SKM-1 (cell line): ENCODE results near the gene SLC37A1.

Experiments
- DNase-seq: peaks from one replicate; lab custom pipeline; 2025; ENCODE audit not compliant: unreplicated experiment; lab: John Stamatoyannopoulos, UW

SLC37A1 gene

DNA sequence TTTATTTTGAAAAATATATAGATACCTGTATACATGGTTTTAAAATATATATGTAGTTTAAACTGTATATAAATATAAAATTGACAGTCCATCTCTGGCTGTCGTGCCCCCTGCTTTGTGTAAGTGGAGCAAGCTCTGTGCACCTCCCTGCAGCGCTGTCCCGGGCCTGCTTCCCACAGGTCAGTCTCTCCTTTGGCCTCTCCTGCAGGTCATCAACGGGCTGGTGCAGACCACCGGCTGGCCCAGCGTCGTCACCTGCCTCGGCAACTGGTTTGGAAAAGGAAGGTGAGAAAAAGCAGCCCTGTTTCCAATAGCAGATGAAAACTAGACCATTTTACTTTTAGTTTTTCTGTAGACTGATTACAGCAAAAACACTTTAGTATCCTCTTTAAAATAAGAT is 28.5 kb downstream of the SLC37A1 start:
- no peak for DNase-seq

DNA sequence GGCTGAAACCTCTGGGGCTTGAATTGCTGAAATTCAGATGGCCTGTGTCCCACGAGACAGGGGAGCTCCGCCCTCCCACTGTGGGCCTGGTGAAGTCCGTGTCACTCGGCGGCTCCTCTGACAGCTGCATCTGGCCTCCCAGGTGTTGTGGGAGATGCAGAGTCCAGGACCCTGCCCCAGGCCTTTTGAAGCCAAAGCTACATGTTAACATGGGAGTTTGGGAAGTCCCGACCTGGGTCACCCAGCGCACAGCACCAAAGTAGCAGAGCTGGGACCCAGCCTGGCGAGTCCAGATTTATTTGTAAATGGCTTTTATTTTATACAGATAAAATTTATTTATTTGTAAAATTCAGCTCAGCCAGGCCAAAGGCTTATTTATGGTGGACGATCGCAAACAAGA is 28.9 kb downstream of the SLC37A1 start:
- DNase-seq: no peak

DNA sequence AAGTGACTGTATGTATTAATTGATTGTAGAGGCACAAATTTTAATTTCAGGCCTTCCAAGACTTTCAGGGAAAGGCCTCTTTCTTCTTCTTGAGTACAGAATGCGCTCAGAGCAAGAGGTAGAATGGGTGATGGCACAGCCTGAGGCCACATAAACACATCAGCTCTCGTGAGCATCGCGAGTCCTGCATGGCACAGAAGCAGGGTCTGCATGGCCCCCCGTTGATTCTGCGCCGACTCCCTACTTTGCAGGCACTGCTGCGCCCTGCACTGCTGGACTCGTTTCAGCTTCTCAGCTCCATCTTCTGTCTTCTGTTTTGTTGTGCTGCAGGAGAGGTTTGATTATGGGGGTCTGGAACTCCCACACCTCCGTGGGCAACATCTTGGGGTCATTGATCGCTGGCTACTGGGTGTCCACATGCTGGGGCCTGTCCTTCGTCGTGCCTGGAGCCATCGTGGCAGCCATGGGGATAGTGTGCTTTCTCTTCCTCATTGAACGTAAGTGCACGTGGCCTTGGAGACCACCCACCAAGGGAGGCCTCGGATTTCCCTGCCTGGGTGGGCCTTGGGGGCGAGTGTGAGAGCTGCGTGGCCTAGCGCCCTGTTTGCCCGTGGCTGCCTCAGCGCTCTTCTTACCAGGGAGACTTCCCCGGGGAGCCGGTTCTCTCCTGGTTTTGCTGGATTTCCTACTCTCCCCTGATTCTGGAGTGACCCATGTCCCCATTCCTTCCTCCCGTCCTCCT is 29.6 kb downstream of the SLC37A1 start:
- DNase-seq: no peak

GRCh38 chr21:42544544-42544943 is 30.9 kb downstream of the SLC37A1 start:
- no peak for DNase-seq

- DNase-seq: no peak
Measured at GRCh38 chr21:42545317-42545716, 31.7 kb downstream of the SLC37A1 start.

DNA sequence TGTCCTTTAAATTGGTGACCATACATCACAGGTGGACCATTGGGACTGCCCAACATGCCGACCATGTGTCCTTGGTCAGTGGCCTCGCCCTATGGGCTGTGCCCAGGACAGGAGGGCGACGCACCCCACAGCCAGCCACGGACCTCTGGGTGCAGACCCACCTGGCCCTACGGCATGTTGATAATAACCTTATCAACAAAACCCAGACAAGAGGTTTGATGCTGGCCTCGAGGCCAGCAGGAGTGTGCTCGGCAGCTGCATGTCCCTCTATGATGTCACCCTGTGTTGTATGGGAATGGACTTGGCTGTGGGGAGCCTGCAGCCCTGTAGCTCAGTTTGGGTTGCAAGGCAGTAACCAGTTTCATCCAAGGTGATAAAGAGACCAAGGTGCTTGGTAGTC is 32.1 kb downstream of the SLC37A1 start:
- DNase-seq: no peak

DNA sequence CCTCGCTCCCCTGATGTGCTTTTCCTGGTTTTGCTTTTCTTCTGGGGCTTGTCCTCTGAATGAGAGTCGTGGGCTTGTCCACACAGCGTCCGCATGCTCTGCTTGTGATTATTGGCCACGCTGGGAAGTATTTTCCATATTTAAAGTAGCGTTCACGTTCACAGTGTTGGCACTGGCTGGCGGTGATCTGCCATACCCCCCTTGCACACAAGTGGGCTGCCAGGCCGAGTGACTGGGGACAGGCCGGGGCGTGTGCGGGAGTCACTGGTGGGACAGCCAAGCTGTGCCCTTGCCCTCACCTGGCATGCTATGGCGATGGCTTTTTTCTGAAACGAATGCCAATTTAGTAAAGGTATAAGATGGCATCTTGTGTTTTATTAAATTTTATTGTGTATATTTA is 32.8 kb downstream of the SLC37A1 start:
- DNase-seq: no peak

DNA sequence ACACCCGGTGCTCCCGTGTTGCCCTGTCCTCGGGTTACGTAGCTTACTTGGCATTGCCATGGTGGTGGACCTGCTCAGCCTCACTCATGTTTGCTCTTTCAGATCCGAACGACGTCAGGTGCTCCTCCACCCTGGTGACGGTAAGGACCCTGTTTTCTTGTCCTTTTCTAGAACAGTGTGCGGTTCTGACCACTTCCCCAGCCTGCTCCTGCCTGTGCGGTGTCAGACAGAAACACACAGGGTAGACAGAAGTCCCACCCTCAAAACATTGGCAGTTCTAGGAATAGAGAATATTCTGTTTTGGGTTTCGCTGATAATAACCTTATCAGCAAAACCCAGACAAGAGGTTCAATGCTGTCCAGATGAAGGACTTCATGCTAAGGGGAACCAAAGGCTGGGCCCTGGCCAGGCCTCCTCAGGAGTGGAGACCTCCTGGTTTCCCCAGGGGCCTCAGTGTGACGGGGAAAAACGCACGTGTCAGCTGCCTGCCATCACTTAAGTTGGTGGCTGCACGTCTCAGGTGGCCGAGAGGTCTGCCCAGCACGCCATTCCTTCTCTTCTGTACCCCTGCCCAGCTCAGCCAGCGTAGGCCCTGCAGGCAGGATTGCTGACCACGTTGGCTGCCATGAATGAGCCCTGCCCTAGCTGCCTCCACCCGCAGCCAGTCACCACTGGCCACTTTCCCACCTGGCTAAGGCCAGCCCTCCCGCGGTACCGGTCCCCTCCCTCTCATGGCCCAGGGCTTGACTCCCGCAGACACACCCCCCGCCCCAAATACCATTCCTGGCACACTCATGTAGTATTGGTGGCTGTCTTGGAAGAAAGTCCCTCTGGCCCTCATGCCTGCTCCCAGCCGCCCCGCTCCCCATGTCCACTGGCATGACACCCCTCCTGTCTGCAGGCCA is 33.6 kb downstream of the SLC37A1 start:
- DNase-seq: no peak

DNA sequence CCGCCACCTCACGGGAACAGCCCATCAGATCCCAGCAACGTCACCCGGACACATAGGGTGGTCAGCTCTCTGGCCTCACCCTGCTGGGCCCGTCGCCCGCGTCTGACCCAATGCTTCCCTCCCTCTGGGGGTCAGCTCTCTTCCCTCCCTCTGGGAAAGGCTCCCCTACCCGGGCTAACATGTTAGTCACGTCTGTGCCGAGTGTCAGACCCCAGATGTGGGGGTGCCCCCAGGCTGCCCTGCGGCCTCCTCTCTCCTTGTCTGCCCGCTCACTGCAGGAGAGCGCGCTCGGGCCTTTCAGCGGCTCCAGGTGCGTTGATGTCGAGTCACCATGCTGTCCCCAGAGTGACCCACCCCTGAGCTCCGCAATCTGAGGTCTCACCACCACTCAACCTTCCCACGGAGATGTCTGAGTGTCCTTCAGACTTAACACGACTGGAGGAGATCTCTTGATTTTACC is 34.3 kb downstream of the SLC37A1 start:
- no peak for DNase-seq

DNA sequence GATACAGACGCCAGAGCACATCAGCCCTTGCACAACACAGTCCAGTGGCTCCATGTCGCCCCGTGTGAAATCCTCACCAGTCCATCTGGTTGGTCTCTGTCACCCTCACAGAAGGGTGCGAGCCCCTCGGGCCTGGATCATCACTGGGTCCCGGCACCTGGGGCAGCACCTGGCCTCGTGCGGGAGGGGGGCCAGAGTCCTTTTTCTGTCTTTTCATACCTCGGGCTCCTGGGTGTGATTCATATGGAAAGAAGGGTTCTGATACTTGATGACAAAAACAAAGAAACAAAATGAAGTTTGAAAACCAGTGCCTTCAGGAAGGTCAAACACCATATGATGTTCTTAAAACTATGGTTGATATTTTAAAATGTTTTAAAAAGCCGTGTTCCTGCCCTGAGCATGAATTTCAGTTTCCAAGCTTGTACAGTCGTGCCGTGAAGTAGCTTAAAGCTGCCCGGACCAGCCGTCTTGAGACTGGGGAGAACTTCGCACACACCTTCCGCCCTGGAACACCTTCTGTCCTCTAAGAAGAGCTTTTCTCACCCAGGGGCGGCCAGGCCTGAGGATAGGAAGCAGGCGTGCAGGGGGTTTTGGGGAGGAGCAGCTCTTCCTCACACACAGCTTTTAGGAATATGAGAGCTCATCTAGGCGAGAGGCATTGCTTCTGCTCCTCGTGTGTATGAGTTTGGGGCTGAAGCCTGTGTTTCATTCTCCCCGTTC is 35.2 kb downstream of the SLC37A1 start:
- DNase-seq: no peak

- DNase-seq: no peak
Measured at GRCh38 chr21:42550817-42551216, 37.2 kb downstream of the SLC37A1 start.

DNA sequence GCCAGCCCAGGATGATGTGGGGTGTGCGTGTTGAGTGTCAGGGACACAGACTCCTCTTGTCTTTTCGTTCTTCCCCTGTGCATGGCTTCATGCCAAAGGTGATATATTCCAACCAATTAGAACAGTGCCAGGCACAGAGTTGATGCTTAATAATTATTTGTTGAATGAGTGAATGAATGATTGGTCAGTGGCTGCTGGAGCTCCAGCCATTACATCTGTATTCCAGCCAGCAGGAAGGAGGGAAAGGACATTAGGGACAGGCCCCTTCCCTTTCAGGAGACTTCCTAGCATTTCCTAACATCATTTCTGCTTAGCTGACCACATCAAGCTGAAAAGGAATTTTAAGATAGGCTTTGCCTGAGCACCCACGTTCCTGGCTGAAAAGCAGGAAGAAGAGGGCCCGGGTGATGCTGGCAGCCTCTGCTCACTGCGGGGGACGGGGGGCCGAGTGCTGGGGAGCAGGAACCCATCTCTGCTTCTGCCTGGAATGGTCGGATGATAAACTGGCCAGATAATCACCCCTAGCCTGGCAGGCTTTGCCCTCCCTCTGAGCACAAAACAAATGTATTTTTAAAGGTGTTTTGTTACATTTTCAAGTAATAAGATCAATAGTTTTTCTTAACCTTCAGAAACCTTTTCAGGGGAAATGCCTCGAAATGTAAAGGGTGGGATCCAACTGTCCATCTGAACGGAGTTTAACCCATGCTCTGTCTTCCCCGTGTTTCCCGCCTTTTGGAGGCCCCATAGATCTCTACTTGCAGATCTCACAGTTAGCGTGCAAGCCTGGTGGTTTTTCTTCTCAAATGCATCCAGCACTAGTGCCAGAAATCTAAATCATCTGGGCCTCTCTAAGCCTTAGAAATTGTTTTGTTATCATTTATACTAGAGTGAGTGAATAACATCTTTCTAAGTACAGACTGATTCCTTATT is 39.0 kb downstream of the SLC37A1 start:
- no peak for DNase-seq

- DNase-seq: no peak
Measured at GRCh38 chr21:42553435-42553834, 39.8 kb downstream of the SLC37A1 start.

DNA sequence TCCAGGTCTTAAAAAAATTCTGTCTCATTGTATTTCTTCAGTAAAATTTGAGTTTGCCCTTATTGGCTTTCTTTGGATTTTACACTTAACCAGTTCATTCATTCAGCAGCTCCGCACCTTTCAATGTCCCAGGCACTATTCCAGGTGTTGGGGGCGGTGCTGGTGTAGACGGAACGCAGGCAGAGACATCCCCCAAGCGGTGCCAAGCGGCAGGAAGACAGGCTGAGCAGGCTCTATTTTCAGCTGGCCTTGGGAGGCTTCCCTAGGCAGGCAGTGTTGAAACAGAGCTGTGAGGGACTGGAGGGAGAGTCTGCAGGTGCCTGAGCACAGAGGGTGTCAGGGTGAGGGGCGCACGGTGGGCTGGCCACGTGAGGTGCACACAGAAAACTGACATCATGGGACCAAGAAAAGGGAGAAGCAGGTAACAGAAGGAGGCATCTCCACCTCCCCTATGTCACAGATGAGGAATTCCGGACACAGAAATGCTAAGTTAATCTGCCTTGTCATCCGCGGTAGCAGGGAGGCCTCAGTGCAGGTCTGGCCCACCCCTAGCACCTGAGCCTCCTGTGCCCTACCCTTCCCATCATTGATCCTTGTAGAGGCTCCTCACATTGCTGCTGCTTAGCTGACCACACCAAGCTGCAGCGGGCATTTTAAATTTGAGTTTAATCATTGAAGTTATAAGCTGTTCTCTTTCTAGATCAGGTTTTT is 40.8 kb downstream of the SLC37A1 start:
- DNase-seq: no peak

DNA sequence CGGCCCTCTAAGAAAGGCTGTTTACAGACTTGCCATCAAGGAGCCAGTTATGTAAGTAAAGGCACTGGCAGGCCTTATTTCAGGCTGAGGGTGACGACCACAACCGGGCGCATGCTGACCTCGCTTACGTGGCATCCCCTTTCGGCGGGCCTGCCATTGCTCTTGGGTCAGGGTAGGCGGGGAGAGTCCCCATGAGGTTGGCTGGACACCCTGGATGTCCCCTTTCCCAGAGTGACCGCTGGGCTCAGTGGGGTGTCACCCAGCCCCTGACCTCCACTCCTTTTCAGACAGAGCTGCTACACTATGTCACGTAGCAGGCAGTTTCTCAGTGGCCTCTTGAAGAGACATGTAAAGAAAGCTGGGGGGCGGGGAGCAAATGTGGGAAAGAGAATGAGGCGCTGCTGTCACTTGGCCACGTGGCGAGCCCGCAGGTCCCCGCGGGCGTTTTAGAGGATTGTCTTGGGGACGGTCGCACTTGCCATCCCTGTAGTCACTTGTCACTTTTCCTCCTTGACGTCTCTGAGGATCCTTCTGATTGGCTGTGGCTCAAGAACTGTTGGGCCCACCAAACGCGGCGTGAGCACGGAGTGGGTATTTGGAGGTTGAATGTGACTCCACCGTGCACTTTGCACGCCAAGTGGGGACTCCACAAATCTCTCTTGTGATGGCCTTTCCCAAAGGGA is 42.2 kb downstream of the SLC37A1 start:
- no peak for DNase-seq

GRCh38 chr21:42556476-42556875 is 42.8 kb downstream of the SLC37A1 start:
- DNase-seq: no peak

DNA sequence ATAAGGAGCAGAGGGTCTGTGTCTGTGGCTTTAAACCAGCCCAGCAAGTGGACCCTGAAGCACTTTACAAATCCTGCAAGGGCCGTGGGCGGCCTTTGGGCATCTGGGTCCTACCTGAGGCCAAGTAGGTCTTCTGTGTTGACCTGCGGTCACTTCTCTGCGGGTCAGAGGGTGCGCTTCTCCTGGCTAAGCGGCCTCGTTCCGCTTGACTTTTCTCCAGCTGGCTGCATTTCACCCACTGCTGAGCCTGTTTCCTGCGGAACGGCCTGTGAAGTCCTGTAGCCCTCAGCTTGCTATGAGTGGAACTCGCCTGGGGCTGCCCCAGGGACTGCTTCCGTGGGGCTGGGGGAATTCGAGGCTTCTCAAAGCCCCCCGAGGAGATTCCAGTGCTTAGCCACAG is 43.3 kb downstream of the SLC37A1 start:
- no peak for DNase-seq

DNA sequence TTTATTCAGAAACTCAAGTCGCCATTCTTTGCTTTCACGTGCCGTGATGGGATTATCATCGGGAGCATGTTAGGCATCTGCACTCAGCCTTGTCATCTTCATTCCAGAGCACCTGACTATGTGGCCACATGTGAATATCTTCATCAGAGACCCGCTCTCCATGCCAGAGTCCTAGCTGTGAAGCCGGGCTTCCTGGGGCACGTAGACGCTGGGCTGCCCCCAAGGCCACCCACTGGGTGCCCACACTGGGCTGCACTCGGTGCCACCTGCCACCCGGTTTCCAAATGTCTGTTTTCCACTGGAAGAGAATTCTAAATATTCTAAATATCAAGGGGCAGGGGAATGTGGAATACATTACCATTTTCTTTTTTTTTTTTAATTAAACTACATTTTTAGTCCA is 43.8 kb downstream of the SLC37A1 start:
- DNase-seq: no peak

GRCh38 chr21:42558368-42558767 is 44.7 kb downstream of the SLC37A1 start:
- no peak for DNase-seq
